ENCODE data around the gene TTC7B.

- TF ChIP-seq CTCF (IDR thresholded peaks at IDR 0.05; ENCODE audit: poor library complexity, severe bottlenecking) (no peak), EZH2 (IDR thresholded peaks at IDR 0.05; ENCODE audit: borderline replicate concordance, insufficient read depth, low read length, poor library complexity, severe bottlenecking) (no peak), TAF1 (IDR thresholded peaks at IDR 0.05; ENCODE audit: low read depth) (no peak), REST (IDR thresholded peaks at IDR 0.05; ENCODE audit: borderline replicate concordance) (no peak), POLR2AphosphoS5 (IDR thresholded peaks at IDR 0.05) (no peak), RAD21 (conservative IDR thresholded peaks at IDR 0.05) (no peak), EP300 (conservative IDR thresholded peaks at IDR 0.05; ENCODE audit: poor library complexity, severe bottlenecking) (no peak)
These were observed 10.3 kb downstream of the TTC7B start for GRCh38 chr14:90805662-90806540.
